HG03196 (cell line): ENCODE results near the gene MAN2C1.
"Not testable (repeated sequence)": the region's sequence is repeated elsewhere in the genome, so short reads cannot be mapped to it uniquely, and the experiment has no call there.

Experiments
- ATAC-seq: cut with Tn5 transposase; IDR thresholded peaks from one replicate; pipeline ENCODE4 v1.9.1; 2021; ENCODE audit not compliant: unreplicated experiment

The MAN2C1 gene

GRCh38 chr15:75313116-75313845, 55.1 kb downstream of the MAN2C1 start:
- ATAC-seq = no peak

GRCh38 chr15:75312548-75312947, 55.9 kb downstream of the MAN2C1 start:
- ATAC-seq = not testable (repeated sequence)

GRCh38 chr15:75309711-75310110, 58.7 kb downstream of the MAN2C1 start:
- ATAC-seq = no peak

GRCh38 chr15:75307778-75308390, 60.5 kb downstream of the MAN2C1 start:
- ATAC-seq = no peak

- no peak for ATAC-seq
These were observed 62.2 kb downstream of the MAN2C1 start for GRCh38 chr15:75306188-75306587.
